MG63 (cell line): ENCODE results near the gene CXXC5. TPM values are rescaled to one million over a fixed set of nuclear protein-coding genes. Genes with fewer than 3 reads are reported as not detected.

ENCODE experiments used
- DNase-seq: peaks from one replicate; pipeline ENCODE4 v3.0.0-alpha.2; 2020
- H3K27me3 ChIP-seq: fragments of 250-450 bp; sonication (Bioruptor Pico); 2 replicates; pipeline ENCODE4 v1.5.1; 2020; ENCODE audit warnings: mild to moderate bottlenecking, moderate library complexity
- H3K36me3 ChIP-seq: fragments of 250-450 bp; sonication (Bioruptor Pico); 2 replicates; pipeline ENCODE4 v1.5.1; 2020; ENCODE audit warnings: mild to moderate bottlenecking, moderate library complexity
- H3K4me3 ChIP-seq: fragments of 250-450 bp; sonication (Bioruptor Pico); 2 replicates; pipeline ENCODE4 v1.5.1; 2020; ENCODE audit warnings: mild to moderate bottlenecking, moderate library complexity
- H3K9me3 ChIP-seq: fragments of 250-450 bp; sonication (Bioruptor Pico); 2 replicates; pipeline ENCODE4 v1.5.1; 2020; ENCODE audit warnings: mild to moderate bottlenecking, moderate library complexity
- total RNA-seq: library from RNA; depleted of rRNA; stranded (reverse); fragments of >200 nt; shearing (Covaris generic); gene quantifications from 2 replicates; pipeline ENCODE4 v1.2.3, GENCODE V29; 2014; ENCODE audit warnings: low replicate concordance

Gene CXXC5
- total RNA-seq, 1 experiment from 2014 or later: 193 TPM

DNA sequence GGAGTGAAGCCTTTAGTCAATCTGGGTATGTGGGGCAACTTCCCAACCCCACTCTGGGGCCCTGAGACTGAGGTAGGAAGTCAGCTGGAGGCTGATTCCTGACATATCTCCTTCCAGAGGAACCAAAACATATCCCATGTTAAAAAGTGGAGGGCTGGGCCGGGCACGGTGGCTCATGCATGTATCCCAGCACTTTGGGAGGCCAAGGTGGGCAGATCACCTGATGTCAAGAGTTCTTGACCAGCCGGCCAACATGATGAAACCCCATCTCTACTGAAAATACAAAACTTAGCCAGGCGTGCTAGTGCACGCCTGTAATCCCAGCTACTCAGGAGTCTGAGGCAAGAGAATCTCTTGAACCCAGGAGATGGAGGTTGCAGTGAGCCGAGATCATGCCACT is 44.0 kb downstream of the CXXC5 start:
- no peaks in the 10 kb centered on the region for H3K27me3 ChIP-seq
- H3K36me3 ChIP-seq: peaks cover 23% of the 10 kb centered on the region

DNA sequence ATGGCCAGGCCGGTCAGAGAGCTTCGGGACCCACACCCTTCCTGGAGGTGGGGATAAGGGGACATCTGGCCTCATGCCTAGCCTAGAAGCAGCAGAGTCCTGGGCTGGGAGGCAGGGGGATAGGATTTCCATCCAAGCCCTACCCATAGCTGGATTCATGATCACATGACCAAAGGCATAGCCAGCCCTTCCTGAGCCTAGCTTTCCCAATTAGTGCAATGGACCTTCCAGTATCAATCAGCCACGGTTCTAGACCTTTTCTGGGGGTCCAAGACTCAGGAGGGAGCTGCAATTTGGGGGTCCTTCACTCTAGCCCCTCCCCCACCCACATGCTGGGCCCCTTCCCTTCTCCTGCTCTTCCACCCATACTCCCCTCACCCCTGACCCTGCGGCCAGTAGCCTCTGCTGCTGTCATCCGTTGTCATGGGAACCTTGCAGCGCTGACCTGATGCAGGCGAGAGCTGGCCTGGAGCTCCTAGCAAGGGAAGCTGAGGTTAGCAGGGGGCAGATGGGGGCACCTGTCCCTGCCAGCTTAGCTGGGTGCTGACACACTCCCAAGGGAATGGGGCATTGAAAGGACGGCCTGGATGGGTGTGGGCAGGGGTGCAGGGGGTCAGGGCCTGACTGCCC is 44.6 kb downstream of the CXXC5 start:
- Histone ChIP-seq H3K27me3 (no peaks in the 10 kb centered on the region), H3K36me3 (peaks cover 17% of the 10 kb centered on the region), H3K9me3 (no peaks in the 10 kb centered on the region), H3K4me3 (no peak overlapping the region)
- DNase-seq: no peak

More for the DNA sequence above, 44.0 kb downstream of the CXXC5 start:
- DNase-seq: no peak
- Histone ChIP-seq H3K4me3 (no peak overlapping the region), H3K9me3 (no peaks in the 10 kb centered on the region)

- Histone ChIP-seq H3K36me3 (peaks cover 9% of the 10 kb centered on the region), H3K9me3 (no peaks in the 10 kb centered on the region), H3K27me3 (no peaks in the 10 kb centered on the region), H3K4me3 (no peak overlapping the region)
- DNase-seq: no peak
These were observed 45.7 kb downstream of the CXXC5 start for GRCh38 chr5:139693676-139694364.

DNA sequence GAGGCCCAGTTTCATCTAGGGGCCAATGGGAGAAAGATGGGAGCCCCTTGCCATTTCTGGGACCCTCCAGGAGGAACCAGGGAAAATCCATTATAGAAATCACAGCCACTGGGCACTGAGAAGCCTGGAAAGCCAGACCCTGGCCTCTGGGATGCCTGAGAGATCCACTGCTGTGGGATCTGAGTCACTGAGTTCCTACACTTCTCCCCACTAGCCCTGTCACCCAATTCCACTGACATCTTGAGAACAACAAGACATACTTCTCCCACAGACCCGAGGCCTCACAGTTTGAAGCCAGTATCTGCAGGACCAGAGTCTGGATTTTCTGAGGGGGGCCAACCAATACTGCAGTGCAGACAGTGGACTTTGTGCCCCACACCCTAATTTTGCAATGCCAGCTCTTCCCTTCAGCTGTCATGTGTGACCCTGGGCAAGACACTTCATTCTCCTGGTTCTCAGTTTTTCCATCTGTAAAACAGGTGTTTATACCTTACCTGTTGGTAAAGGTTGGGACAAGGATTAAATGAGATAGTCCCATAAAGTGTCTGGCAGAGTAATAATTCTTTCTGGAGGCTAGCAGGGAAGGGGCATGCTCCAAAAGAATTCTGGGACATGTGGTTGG is 46.5 kb downstream of the CXXC5 start:
- no peak for DNase-seq
- no peak overlapping the region for H3K4me3 ChIP-seq
- H3K36me3 ChIP-seq: peaks cover 2% of the 10 kb centered on the region
- H3K27me3 ChIP-seq: no peaks in the 10 kb centered on the region
- no peaks in the 10 kb centered on the region for H3K9me3 ChIP-seq

- Histone ChIP-seq H3K9me3 (no peaks in the 10 kb centered on the region), H3K27me3 (no peaks in the 10 kb centered on the region), H3K4me3 (no peak overlapping the region), H3K36me3 (peaks cover 2% of the 10 kb centered on the region)
- DNase-seq: no peak
These were observed 47.0 kb downstream of the CXXC5 start for GRCh38 chr5:139695178-139695573.

- Histone ChIP-seq H3K9me3 (no peaks in the 10 kb centered on the region), H3K36me3 (no peaks in the 10 kb centered on the region; the same call in none of the 2 replicates), H3K27me3 (no peaks in the 10 kb centered on the region), H3K4me3 (no peak overlapping the region)
- no peak for DNase-seq
These were observed 48.2 kb downstream of the CXXC5 start for GRCh38 chr5:139696167-139696893.

DNA sequence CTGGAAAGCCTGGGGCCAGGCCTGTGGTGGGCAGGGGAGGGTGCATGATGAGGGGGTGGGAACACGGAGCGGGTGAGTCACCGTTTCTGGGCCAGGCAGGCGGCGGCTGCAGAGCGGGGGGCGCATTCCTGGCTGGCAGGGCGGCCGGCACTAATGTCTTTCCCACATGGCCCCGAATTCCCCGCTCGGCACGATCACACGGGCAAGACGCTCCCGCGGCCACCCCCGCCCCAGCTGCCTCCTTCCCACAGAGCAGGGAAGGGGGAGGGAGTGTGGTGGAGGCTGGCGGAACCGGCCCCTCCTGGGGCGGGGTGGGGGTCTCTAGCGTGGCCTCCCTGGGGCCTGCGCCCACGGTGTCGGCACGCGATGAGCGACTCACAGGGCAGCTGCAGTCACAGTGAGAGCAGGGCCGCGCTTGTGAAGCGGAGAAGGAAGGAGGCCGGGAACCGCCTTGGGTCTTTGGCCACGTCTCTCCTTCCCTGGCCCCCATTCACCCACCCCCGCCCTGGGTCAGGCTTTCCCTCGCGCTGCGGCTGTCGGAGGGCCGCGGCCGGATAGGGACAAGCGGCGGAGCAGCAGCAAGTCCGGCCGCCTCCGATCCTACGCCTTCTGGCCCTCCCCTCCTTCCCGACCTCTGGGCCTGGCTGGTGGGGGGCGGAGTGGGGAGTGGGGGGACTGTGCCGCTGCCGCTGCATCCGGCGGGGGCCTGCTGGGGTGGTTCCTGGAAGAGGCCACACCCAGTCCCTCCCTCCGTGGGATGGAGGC is 48.9 kb downstream of the CXXC5 start:
- peak; percentile 91 for DNase-seq
- H3K27me3 ChIP-seq: no peaks in the 10 kb centered on the region
- peak overlapping the region; percentile 26 for H3K4me3 ChIP-seq
- H3K9me3 ChIP-seq: no peaks in the 10 kb centered on the region
- H3K36me3 ChIP-seq: no peaks in the 10 kb centered on the region; the same call in 1 of the 2 replicates

DNA sequence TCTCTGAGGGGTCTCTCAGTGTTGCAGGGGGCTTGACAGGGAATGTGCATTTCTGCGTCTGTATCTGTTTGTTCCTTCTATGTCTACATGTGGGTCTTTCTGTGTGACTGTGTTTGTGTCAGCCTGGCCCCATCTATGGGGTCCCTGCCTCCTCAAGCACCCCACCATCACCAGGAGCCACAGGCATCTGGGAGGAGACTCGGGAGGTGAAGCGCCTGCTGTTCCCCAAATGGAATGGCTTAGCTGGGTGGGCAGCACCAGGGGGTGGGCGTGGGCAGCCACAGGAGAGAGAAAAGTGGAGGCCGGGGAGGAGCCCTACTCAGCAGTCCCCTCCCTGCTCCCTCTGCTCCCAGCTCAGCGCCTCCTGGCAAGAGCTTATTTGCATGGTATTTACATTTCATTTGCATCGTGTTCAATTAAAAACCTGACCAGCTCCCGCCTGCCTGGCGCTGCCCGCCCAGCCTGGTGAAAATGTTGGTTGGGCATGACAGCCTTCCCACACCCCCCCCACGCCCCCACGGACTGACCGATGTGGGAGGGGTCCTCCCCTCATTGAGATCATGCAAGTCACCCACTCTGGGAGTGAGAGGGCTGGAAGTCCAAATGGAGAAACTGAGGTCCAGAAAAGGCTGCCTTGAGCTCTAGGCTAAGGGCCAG is 50.5 kb downstream of the CXXC5 start:
- DNase-seq: no peak
- H3K4me3 ChIP-seq: no peak overlapping the region

DNA sequence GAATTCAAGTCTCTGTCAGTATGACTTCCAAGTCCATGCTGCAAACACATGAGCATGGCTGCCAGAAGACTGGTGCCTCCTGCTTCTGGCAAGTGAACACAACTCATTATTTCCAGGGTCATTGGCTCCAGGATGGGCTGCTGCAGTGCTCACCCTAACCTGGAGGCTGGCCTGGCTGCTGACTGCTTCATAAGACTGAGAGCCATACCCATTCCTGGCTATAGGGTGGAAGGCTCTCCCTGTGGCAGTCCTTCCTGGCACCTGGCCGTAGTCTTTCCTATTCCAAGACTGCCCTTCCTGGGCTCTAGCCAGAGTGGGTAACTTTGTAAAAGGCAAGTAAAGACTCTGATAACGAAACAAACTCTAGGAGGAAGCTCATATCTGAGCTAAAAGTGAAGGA is 51.2 kb downstream of the CXXC5 start:
- no peak for DNase-seq
- H3K36me3 ChIP-seq: no peaks in the 10 kb centered on the region; the same call in 1 of the 2 replicates
- H3K27me3 ChIP-seq: no peaks in the 10 kb centered on the region
- no peaks in the 10 kb centered on the region for H3K9me3 ChIP-seq
- H3K4me3 ChIP-seq: no peak overlapping the region

More for the DNA sequence above, 50.5 kb downstream of the CXXC5 start:
- Histone ChIP-seq H3K36me3 (no peaks in the 10 kb centered on the region; the same call in 1 of the 2 replicates), H3K27me3 (no peaks in the 10 kb centered on the region), H3K9me3 (no peaks in the 10 kb centered on the region)

- DNase-seq: no peak
- Histone ChIP-seq H3K4me3 (no peak overlapping the region), H3K27me3 (no peaks in the 10 kb centered on the region), H3K36me3 (no peaks in the 10 kb centered on the region; the same call in 1 of the 2 replicates), H3K9me3 (no peaks in the 10 kb centered on the region)
These were observed 52.5 kb downstream of the CXXC5 start for GRCh38 chr5:139700711-139701055.

- H3K27me3 ChIP-seq: no peaks in the 10 kb centered on the region
- no peak for DNase-seq
- no peaks in the 10 kb centered on the region for H3K9me3 ChIP-seq
- no peaks in the 10 kb centered on the region; the same call in 1 of the 2 replicates for H3K36me3 ChIP-seq
- H3K4me3 ChIP-seq: no peak overlapping the region
These were observed 53.0 kb downstream of the CXXC5 start for GRCh38 chr5:139701056-139701741.

DNA sequence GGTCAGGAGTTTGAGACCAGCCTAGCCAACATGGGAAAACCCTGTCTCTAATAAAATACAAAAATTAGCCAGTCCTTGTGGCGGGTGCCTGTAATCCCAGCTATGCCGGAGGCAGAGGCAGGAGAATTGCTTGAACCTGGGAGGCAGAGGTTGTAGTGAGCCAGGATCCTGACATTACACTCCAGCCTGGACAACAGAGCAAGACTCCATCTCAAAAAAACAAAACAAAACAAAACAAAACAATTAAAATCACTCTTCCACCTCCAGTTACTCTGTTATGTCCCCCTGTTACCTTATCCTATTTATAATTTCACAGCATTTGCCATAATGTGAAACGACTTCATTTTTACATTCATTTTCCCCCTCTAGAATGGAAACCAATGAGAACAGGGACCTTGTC is 54.4 kb downstream of the CXXC5 start:
- no peak for DNase-seq
- Histone ChIP-seq H3K9me3 (no peaks in the 10 kb centered on the region), H3K4me3 (no peak overlapping the region), H3K36me3 (no peaks in the 10 kb centered on the region; the same call in 1 of the 2 replicates), H3K27me3 (no peaks in the 10 kb centered on the region)

GRCh38 chr5:139704748-139705147 is 56.6 kb downstream of the CXXC5 start:
- H3K9me3 ChIP-seq: no peaks in the 10 kb centered on the region
- H3K27me3 ChIP-seq: no peaks in the 10 kb centered on the region
- no peak for DNase-seq
- H3K36me3 ChIP-seq: no peaks in the 10 kb centered on the region
- H3K4me3 ChIP-seq: no peak overlapping the region

DNA sequence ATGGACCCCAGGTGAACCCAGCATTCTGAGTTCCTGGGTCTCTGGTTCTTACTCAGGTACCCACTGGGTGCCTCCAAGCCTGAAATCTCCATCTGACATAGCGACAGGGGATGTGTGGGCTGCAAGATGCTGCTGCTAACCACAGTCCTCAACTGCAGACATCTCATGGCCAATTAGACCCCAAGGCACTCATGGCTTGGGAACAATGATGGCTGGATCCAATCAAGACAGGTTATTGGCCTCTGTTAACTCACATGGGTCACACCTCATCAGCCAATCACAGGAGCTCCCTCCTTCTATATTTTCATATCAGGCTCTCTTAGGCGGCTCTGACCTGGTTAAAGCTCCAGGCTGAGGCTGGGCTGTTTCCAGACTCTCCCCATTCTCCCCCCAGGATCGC is 57.0 kb downstream of the CXXC5 start:
- Histone ChIP-seq H3K4me3 (no peak overlapping the region), H3K9me3 (no peaks in the 10 kb centered on the region), H3K36me3 (no peaks in the 10 kb centered on the region; the same call in 1 of the 2 replicates), H3K27me3 (no peaks in the 10 kb centered on the region)
- DNase-seq: no peak
